K562 (cell line): Measurements from ENCODE around the gene EIF3I. TPM values are rescaled to one million over a fixed set of nuclear protein-coding genes. Genes with fewer than 3 reads are reported as not detected.

Source experiments
- BCL6 ChIP-seq: fragments of 250-450 bp; sonication (Bioruptor Pico); IDR thresholded peaks from 2 replicates; pipeline ENCODE4 v1.4.0; 2020
- BRF2 ChIP-seq: IDR thresholded peaks from 3 replicates; pipeline ENCODE4 v1.6.1; 2011; ENCODE audit warnings: borderline replicate concordance, mild to moderate bottlenecking; ENCODE audit not compliant: insufficient read length, insufficient read depth
- ETV5 ChIP-seq: sonication (generic); formaldehyde crosslinking; IDR thresholded peaks from 2 replicates; pipeline ENCODE4 v1.4.0; 2020; ENCODE audit warnings: low read depth, mild to moderate bottlenecking, missing genetic modification reagents
- JUNB ChIP-seq: fragments of 450-650 bp; formaldehyde crosslinking; conservative IDR thresholded peaks from 2 replicates; pipeline ENCODE4 v1.4.0; 2020; ENCODE audit warnings: mild to moderate bottlenecking
- L3MBTL2 ChIP-seq: fragments of 450-650 bp; IDR thresholded peaks from 2 replicates; pipeline ENCODE4 v1.6.1; 2016; ENCODE audit warnings: mild to moderate bottlenecking, moderate library complexity
- MAX ChIP-seq: sonication (generic); formaldehyde crosslinking; IDR thresholded peaks from 2 replicates; pipeline ENCODE4 v1.9.0; 2022; ENCODE audit warnings: mild to moderate bottlenecking, missing genetic modification reagents
- MGA ChIP-seq: fragments of 450-650 bp; IDR thresholded peaks from 2 replicates; pipeline ENCODE4 v1.6.1; 2016; ENCODE audit warnings: mild to moderate bottlenecking, moderate library complexity
- MTF1 ChIP-seq: fragments of 250-450 bp; sonication (Bioruptor Pico); IDR thresholded peaks from 2 replicates; pipeline ENCODE4 v1.9.0; 2021; ENCODE audit warnings: moderate library complexity, mild to moderate bottlenecking, inconsistent platforms, borderline replicate concordance
- NFYB ChIP-seq: IDR thresholded peaks from 2 replicates; pipeline ENCODE4 v1.6.1; 2011; ENCODE audit warnings: mild to moderate bottlenecking, moderate library complexity; ENCODE audit not compliant: insufficient read length; ENCODE audit errors: extremely low read depth
- ZBTB33 ChIP-seq: sonication (generic); formaldehyde crosslinking; IDR thresholded peaks from 2 replicates; pipeline ENCODE4 v1.8.1; 2023; ENCODE audit warnings: mild to moderate bottlenecking, missing genetic modification reagents
- polyA plus RNA-seq, 8 experiments: library from polyadenylated mRNA; depleted of rRNA in 4 of 8; stranded (reverse) in 5 of 8; unstranded in 3 of 8; fragments of >200 nt; fragmentation: Nextera tagmentation in 2 of 8; fragmentation: Illumina TruSeq in 1 of 8; extraction: Ambion mirVana in 2 of 8; extraction: Trizol in 1 of 8; gene quantifications; 2 replicates each; pipeline versions ENCODE4 v1.2.1 to v1.2.3, GENCODE V29; 2011 to 2014; ENCODE audit warnings: inconsistent platforms in 1 of 8, missing spikeins in 1 of 8
- total RNA-seq, 7 experiments: library from RNA; depleted of rRNA in 6 of 7; stranded (reverse); fragments of >200 nt in 6 of 7; fragmentation: Illumina TruSeq in 2 of 7; extraction: Trizol in 2 of 7; gene quantifications; 2 replicates each; pipeline versions ENCODE4 v1.2.1 to v1.2.3, GENCODE V29; 2011 to 2021; ENCODE audit warnings: low replicate concordance in 1 of 7
- TF ChIP-seq, protein P1 (sequence below): sonication (generic); IDR thresholded peaks from 2 replicates; pipeline ENCODE4 v1.6.1; 2016

The EIF3I gene
- total and polyA plus RNA-seq, 9 of the 15 experiments (the other 6 are each of a cell fraction or from before 2014, with no cell fraction given) = 414 to 1,526 (median 635) TPM

DNA sequence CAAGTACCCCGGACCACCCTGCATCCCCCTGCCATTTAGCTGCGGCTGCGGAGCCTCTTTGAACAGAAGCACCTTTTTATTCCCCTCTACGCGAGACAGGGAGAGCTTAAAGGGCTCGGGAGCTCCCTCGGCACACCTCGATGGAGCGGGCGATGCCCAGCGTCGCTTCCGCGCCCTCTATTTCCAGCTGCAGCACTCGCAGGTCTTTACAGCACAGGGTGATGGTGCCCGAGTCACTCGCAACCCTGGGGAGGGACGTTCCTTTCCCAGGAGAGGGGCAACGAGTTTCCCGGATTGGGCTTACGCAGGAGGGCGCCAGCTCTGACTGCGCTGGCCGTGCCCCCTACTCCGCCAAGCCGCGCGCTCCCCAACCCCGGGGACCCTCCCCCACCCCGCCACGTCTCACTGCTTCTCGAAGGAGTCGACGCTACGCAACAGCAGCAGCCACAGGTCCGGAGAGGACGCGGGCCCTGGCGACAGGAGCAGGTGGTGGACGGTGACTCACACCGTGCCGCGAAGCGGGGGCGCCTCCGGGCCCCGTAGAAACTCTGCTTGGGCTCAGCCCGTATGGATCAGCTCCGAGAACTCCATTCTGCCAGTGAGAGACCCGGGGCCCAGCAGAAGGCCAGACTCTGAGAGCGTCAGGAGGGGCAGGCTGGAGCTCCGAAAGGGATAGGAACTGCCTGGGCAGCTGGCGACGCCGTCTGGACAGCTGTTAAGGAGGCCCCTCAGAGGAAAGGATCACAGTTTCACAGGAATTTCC lies 19.0 kb downstream of the EIF3I start (continued):
- TF ChIP-seq MTF1 (no peak), BCL6 (no peak), MAX (CRISPR knock-in tag) (peak; percentile 90), BRF2 (no peak), ETV5 (CRISPR knock-in tag) (no peak), JUNB (CRISPR knock-in tag) (no peak), NFYB (no peak), L3MBTL2 (peak; percentile 94), MGA (peak; percentile 96), ZBTB33 (CRISPR knock-in tag) (peak; percentile 82)
- TF ChIP-seq, protein P1, sequence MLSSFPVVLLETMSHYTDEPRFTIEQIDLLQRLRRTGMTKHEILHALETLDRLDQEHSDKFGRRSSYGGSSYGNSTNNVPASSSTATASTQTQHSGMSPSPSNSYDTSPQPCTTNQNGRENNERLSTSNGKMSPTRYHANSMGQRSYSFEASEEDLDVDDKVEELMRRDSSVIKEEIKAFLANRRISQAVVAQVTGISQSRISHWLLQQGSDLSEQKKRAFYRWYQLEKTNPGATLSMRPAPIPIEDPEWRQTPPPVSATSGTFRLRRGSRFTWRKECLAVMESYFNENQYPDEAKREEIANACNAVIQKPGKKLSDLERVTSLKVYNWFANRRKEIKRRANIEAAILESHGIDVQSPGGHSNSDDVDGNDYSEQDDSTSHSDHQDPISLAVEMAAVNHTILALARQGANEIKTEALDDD = no peak
